Neural progenitor cell (in vitro differentiated cells): Measurements from ENCODE around the gene TMBIM1. TPM values are rescaled to one million over a fixed set of nuclear protein-coding genes. Genes with fewer than 3 reads are reported as not detected.

ENCODE experiments used
- DNase-seq: peaks from one replicate; pipeline ENCODE4 v3.0.0-alpha.2; 2016; ENCODE audit warnings: low spot score
- H2AFZ ChIP-seq: fragments of 200-600 bp; sonication (generic); replicated peaks from 2 replicates; pipeline ENCODE4 v1.6.1; 2016; ENCODE audit warnings: antibody characterized with exemption
- H3F3A ChIP-seq: fragments of 200-600 bp; sonication (generic); 2 replicates; pipeline ENCODE4 v1.6.1; 2016; ENCODE audit warnings: antibody characterized with exemption, low read depth
- H3K27ac ChIP-seq: fragments of 200-600 bp; sonication (generic); 2 replicates; pipeline ENCODE4 v1.5.1; 2016; ENCODE audit warnings: mild to moderate bottlenecking
- H3K27me3 ChIP-seq: fragments of 200-600 bp; sonication (generic); 2 replicates; pipeline ENCODE4 v1.6.1; 2016; ENCODE audit warnings: mild to moderate bottlenecking, moderate library complexity
- H3K36me3 ChIP-seq: fragments of 200-600 bp; sonication (generic); 2 replicates; pipeline ENCODE4 v1.5.1; 2016
- H3K4me1 ChIP-seq: fragments of 200-600 bp; sonication (generic); 2 replicates; pipeline ENCODE4 v1.6.1; 2016; ENCODE audit warnings: mixed run types
- H3K4me2 ChIP-seq: fragments of 200-600 bp; sonication (generic); 2 replicates; pipeline ENCODE4 v1.6.1; 2016
- H3K4me3 ChIP-seq: fragments of 200-600 bp; sonication (generic); 2 replicates; pipeline ENCODE4 v1.5.1; 2016
- H3K79me2 ChIP-seq: fragments of 200-600 bp; sonication (generic); 2 replicates; pipeline ENCODE4 v1.6.1; 2016; ENCODE audit warnings: low read depth
- H3K9ac ChIP-seq: fragments of 200-600 bp; sonication (generic); 2 replicates; pipeline ENCODE4 v1.6.1; 2016
- H3K9me3 ChIP-seq: fragments of 200-600 bp; sonication (generic); 2 replicates; pipeline ENCODE4 v1.5.1; 2016; ENCODE audit warnings: low read depth
- H4K20me1 ChIP-seq: fragments of 200-600 bp; sonication (generic); 2 replicates; pipeline ENCODE4 v1.6.1; 2016; ENCODE audit warnings: low read depth
- H3K27ac Mint-ChIP-seq: 3 replicates; pipeline ENCODE4 v1.8.0; 2021; ENCODE audit warnings: mixed read lengths
- H3K27me3 Mint-ChIP-seq: 2 replicates; pipeline ENCODE4 v1.8.0; 2022; ENCODE audit warnings: low read depth, mild to moderate bottlenecking, inconsistent platforms, moderate library complexity, mixed read lengths; ENCODE audit not compliant: insufficient read depth
- H3K36me3 Mint-ChIP-seq: 3 replicates; pipeline ENCODE4 v1.8.0; 2021; ENCODE audit warnings: mixed read lengths
- H3K4me1 Mint-ChIP-seq: 3 replicates; pipeline ENCODE4 v1.8.0; 2021; ENCODE audit warnings: mixed read lengths
- H3K4me3 Mint-ChIP-seq: 3 replicates; pipeline ENCODE4 v1.8.0; 2021; ENCODE audit warnings: mild to moderate bottlenecking, moderate library complexity, mixed read lengths
- H3K9me3 Mint-ChIP-seq: 3 replicates; pipeline ENCODE4 v1.8.0; 2020; ENCODE audit warnings: mixed read lengths
- CTCF ChIP-seq: fragments of 200-600 bp; sonication (generic); IDR thresholded peaks from 2 replicates; pipeline ENCODE4 v1.5.1; 2017; ENCODE audit warnings: antibody characterized with exemption, mild to moderate bottlenecking
- EZH2 ChIP-seq: fragments of 200-600 bp; sonication (generic); IDR thresholded peaks from 2 replicates; pipeline ENCODE4 v1.6.1; 2017; ENCODE audit warnings: antibody characterized with exemption, mild to moderate bottlenecking, moderate library complexity
- EZH2phosphoT487 ChIP-seq: fragments of 200-600 bp; sonication (generic); IDR thresholded peaks from 2 replicates; pipeline ENCODE4 v1.6.1; 2017; ENCODE audit warnings: antibody characterized with exemption
- total RNA-seq: library from RNA; depleted of rRNA; stranded (reverse); fragments of >200 nt; gene quantifications from 2 replicates; pipeline ENCODE4 v1.2.3, GENCODE V29; 2015; ENCODE audit warnings: low replicate concordance

The TMBIM1 gene
- total RNA-seq, 1 donor from 2014 or later = 11.1 TPM

- H4K20me1 ChIP-seq = no peaks in the 10 kb centered on the region
- Mint-ChIP-seq H3K36me3 (no peaks in the 10 kb centered on the region), H3K4me3 (no peak overlapping the region), H3K27me3 (peaks cover 25% of the 10 kb centered on the region), H3K27ac (no peak overlapping the region), H3K4me1 (peaks cover 31% of the 10 kb centered on the region), H3K9me3 (peaks cover 3% of the 10 kb centered on the region)
- peaks cover 4% of the 10 kb centered on the region for H3K79me2 ChIP-seq
- no peak overlapping the region for H3K4me2 ChIP-seq
- H3K36me3 ChIP-seq = no peaks in the 10 kb centered on the region
- no peak overlapping the region for H3K9ac ChIP-seq
- H3K9me3 ChIP-seq = no peaks in the 10 kb centered on the region
- H3K4me3 ChIP-seq = no peak overlapping the region
- H3K27ac ChIP-seq = no peak overlapping the region
- no peaks in the 10 kb centered on the region for H3K27me3 ChIP-seq
- H2AFZ ChIP-seq = no peak overlapping the region
- peaks cover 22% of the 10 kb centered on the region for H3K4me1 ChIP-seq
- H3F3A ChIP-seq = peaks cover 29% of the 10 kb centered on the region
- no peak for DNase-seq
- TF ChIP-seq EZH2phosphoT487 (no peak), CTCF (no peak), EZH2 (no peak)
These were observed 28.5 kb upstream of the TMBIM1 start for GRCh38 chr2:218320704-218321336.

- peaks cover 14% of the 10 kb centered on the region for H3K4me1 ChIP-seq
- peaks cover 3% of the 10 kb centered on the region for H3K9me3 Mint-ChIP-seq
- H3K27ac Mint-ChIP-seq = no peak overlapping the region
- H3K4me1 Mint-ChIP-seq = peaks cover 26% of the 10 kb centered on the region
- H3K4me3 ChIP-seq = no peak overlapping the region
- no peak for TF ChIP-seq CTCF
- TF ChIP-seq EZH2 = no peak
- TF ChIP-seq EZH2phosphoT487 = no peak
- H3K36me3 ChIP-seq = no peaks in the 10 kb centered on the region
- H3K27me3 ChIP-seq = no peaks in the 10 kb centered on the region
- no peaks in the 10 kb centered on the region for H3K9me3 ChIP-seq
- peaks cover 23% of the 10 kb centered on the region for H3K27me3 Mint-ChIP-seq
- no peak overlapping the region for H3K4me3 Mint-ChIP-seq
- no peak overlapping the region for H3K27ac ChIP-seq
- H3K79me2 ChIP-seq = no peaks in the 10 kb centered on the region
- H3F3A ChIP-seq = peaks cover 23% of the 10 kb centered on the region
- no peaks in the 10 kb centered on the region for H4K20me1 ChIP-seq
- no peak overlapping the region for H2AFZ ChIP-seq
- DNase-seq = no peak
- no peaks in the 10 kb centered on the region for H3K36me3 Mint-ChIP-seq
- no peak overlapping the region for H3K9ac ChIP-seq
- no peak overlapping the region for H3K4me2 ChIP-seq
These were observed 27.6 kb upstream of the TMBIM1 start for GRCh38 chr2:218319813-218320365.

- no peak for TF ChIP-seq CTCF
- TF ChIP-seq EZH2 = no peak
- TF ChIP-seq EZH2phosphoT487 = no peak
- no peaks in the 10 kb centered on the region for H4K20me1 ChIP-seq
- H3K79me2 ChIP-seq = no peaks in the 10 kb centered on the region
- no peaks in the 10 kb centered on the region for H3K9me3 ChIP-seq
- no peak overlapping the region for H3K27ac Mint-ChIP-seq
- H2AFZ ChIP-seq = no peak overlapping the region
- H3K27me3 Mint-ChIP-seq = peaks cover 21% of the 10 kb centered on the region
- H3K4me1 Mint-ChIP-seq = peaks cover 14% of the 10 kb centered on the region
- H3K4me1 ChIP-seq = peaks cover 7% of the 10 kb centered on the region
- no peak overlapping the region for H3K4me3 Mint-ChIP-seq
- no peaks in the 10 kb centered on the region for H3K27me3 ChIP-seq
- H3F3A ChIP-seq = peaks cover 8% of the 10 kb centered on the region
- peaks cover 3% of the 10 kb centered on the region for H3K9me3 Mint-ChIP-seq
- H3K4me3 ChIP-seq = no peak overlapping the region
- H3K9ac ChIP-seq = no peak overlapping the region
- H3K36me3 Mint-ChIP-seq = no peaks in the 10 kb centered on the region
- no peaks in the 10 kb centered on the region for H3K36me3 ChIP-seq
- H3K27ac ChIP-seq = no peak overlapping the region
- no peak overlapping the region for H3K4me2 ChIP-seq
- no peak for DNase-seq
These were observed 25.9 kb upstream of the TMBIM1 start for GRCh38 chr2:218318241-218318640.
